H1 (cell line): ENCODE results near the gene ZNF524. TPM values are rescaled to one million over a fixed set of nuclear protein-coding genes. Genes with fewer than 3 reads are reported as not detected.

Source experiments
- ASH2L ChIP-seq: fragments of 200-600, 300-600 bp; sonication (generic); IDR thresholded peaks from one replicate; pipeline ENCODE4 v1.7.1; 2017; ENCODE audit warnings: low read length
- ATF3 ChIP-seq: IDR thresholded peaks from 2 replicates; pipeline ENCODE4 v1.6.1; 2011; ENCODE audit warnings: low read depth, mild to moderate bottlenecking, low read length; ENCODE audit not compliant: insufficient read depth
- CHD7 ChIP-seq: fragments of 300-600 bp; sonication (generic); IDR thresholded peaks from 2 replicates; pipeline ENCODE4 v1.7.1; 2012; ENCODE audit warnings: low read length, moderate library complexity, mild to moderate bottlenecking, inconsistent platforms; ENCODE audit not compliant: insufficient replicate concordance
- RAD21 ChIP-seq, 2 experiments: IDR thresholded peaks in 1 of 2; conservative IDR thresholded peaks in 1 of 2; 2 replicates each; pipeline ENCODE4 v1.6.1; 2011; ENCODE audit warnings: low read depth in 2 of 2, low read length in 2 of 2, improper control_type of control experiment in 1 of 2, inconsistent platforms in 1 of 2, mild to moderate bottlenecking in 1 of 2, moderate library complexity in 1 of 2
- SAP30 ChIP-seq: fragments of 300-600 bp; sonication (generic); IDR thresholded peaks from 2 replicates; pipeline ENCODE4 v1.7.1; 2012; ENCODE audit warnings: low read length, moderate library complexity, mild to moderate bottlenecking, inconsistent platforms; ENCODE audit not compliant: insufficient read depth, insufficient replicate concordance
- SRF ChIP-seq: IDR thresholded peaks from 2 replicates; pipeline ENCODE4 v1.6.1; 2011; ENCODE audit warnings: mild to moderate bottlenecking, low read depth, low read length, moderate library complexity
- polyA plus RNA-seq, 7 experiments: library from polyadenylated mRNA; depleted of rRNA in 3 of 7; stranded (reverse) in 5 of 7; unstranded in 2 of 7; fragments of >200 nt in 5 of 7; fragments of 200-250 nt in 2 of 7; gene quantifications; 1 replicate in 5 of 7; 2 replicates in 1 of 7; 4 replicates in 1 of 7; pipeline versions ENCODE4 v1.2.1 to v1.2.3, GENCODE V29; 2011 to 2013; ENCODE audit warnings: missing spikeins in 2 of 7, mixed read lengths in 2 of 7
- total RNA-seq: library from RNA; stranded (reverse); fragmentation: NEBNext Ultra II Directional; extraction: Animal tissue kit (Norgen Biotek cat#: 25700); gene quantifications from 2 replicates; pipeline ENCODE4 v1.2.1, GENCODE V29; 2021
- TF ChIP-seq, protein P1 (sequence below): IDR thresholded peaks from 2 replicates; pipeline ENCODE4 v1.6.1; 2011; ENCODE audit warnings: low read length, improper control_type of control experiment
- TF ChIP-seq, protein P2 (sequence below): IDR thresholded peaks from 2 replicates; pipeline ENCODE4 v1.6.1; 2012; ENCODE audit warnings: inconsistent platforms

ZNF524 gene
- total and polyA plus RNA-seq, 2 of the 8 experiments (the other 6 are each of a cell fraction or from before 2014, with no cell fraction given) = 4.4 to 4.7 TPM

- TF ChIP-seq, protein P1, sequence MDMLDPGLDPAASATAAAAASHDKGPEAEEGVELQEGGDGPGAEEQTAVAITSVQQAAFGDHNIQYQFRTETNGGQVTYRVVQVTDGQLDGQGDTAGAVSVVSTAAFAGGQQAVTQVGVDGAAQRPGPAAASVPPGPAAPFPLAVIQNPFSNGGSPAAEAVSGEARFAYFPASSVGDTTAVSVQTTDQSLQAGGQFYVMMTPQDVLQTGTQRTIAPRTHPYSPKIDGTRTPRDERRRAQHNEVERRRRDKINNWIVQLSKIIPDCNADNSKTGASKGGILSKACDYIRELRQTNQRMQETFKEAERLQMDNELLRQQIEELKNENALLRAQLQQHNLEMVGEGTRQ = no peak
- TF ChIP-seq RAD21 (IDR thresholded peaks at IDR 0.05 in 1 of 2, conservative IDR thresholded peaks at IDR 0.05 in 1 of 2; ENCODE audit: low read depth in 2 of 2, low read length in 2 of 2) (no peak), SRF (no peak), ATF3 (no peak), ASH2L (no peak), SAP30 (no peak), CHD7 (no peak)
- TF ChIP-seq, protein P2, sequence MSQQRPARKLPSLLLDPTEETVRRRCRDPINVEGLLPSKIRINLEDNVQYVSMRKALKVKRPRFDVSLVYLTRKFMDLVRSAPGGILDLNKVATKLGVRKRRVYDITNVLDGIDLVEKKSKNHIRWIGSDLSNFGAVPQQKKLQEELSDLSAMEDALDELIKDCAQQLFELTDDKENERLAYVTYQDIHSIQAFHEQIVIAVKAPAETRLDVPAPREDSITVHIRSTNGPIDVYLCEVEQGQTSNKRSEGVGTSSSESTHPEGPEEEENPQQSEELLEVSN = no peak
Observed at GRCh38 chr19:55591555-55591954, 8.5 kb upstream of the ZNF524 start (continued).
